Activated CD4-positive, CD25-positive, alpha-beta regulatory T cell (primary cell): ENCODE results near the gene ITGAD.
"Not testable (repeated sequence)": the region's sequence is repeated elsewhere in the genome, so short reads cannot be mapped to it uniquely, and the experiment has no call there.

Experiments used
- DNase-seq, 4 experiments: peaks; one replicate each; lab custom pipeline; 2025; lab: John Stamatoyannopoulos, UW

The ITGAD gene

GRCh38 chr16:31403590-31404352, 10.6 kb downstream of the ITGAD start:
- DNase-seq, result no peak

GRCh38 chr16:31404353-31405064, 11.4 kb downstream of the ITGAD start:
- no peak for DNase-seq

- DNase-seq, result no peak
Observed at GRCh38 chr16:31407406-31407805, 14.3 kb downstream of the ITGAD start.

GRCh38 chr16:31409433-31409832, 16.3 kb downstream of the ITGAD start:
- no peak for DNase-seq

- DNase-seq, result no peak
Observed at GRCh38 chr16:31410082-31410481, 16.9 kb downstream of the ITGAD start.

GRCh38 chr16:31411024-31411844, 18.1 kb downstream of the ITGAD start:
- no peak for DNase-seq

- no peak for DNase-seq
Observed at GRCh38 chr16:31412750-31413149, 19.6 kb downstream of the ITGAD start.

GRCh38 chr16:31413381-31413780, 20.2 kb downstream of the ITGAD start:
- DNase-seq, result no peak

DNA sequence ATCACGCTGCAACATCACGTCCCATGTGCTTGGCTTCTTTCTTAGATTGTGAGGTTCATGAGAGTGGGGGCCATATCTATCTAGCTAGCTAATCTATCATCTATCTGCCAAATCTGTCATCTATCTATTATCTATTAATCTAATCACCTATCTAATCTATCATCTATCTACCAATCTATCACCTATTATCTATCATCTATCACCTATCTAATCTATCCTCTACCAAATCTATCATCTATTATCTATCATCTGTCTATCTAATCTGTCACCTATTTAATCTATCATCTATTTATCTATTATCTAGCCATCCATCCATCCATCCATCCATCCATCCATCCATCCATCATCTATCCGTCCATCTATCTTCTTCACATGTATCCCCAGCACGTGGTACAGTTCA, 20.8 kb downstream of the ITGAD start:
- DNase-seq, result no peak

GRCh38 chr16:31414706-31415105, 21.6 kb downstream of the ITGAD start:
- DNase-seq, result no peak

DNA sequence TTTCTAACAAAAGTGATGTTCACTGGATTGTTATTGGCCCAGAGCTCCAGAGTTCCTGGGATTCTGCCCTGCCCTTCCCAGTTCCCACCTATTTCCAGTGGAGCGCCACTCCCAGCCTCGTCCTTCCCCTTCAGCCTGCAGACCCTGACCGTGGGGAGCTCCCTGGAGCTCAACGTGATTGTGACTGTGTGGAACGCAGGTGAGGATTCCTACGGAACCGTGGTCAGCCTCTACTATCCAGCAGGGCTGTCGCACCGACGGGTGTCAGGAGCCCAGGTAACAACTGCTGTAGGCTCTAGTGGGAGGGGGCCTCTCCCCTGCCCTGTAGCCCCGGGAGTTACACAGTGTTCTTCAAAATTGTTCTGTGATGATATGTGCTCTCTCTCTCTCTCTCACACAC, 23.2 kb downstream of the ITGAD start:
- no peak for DNase-seq

DNA sequence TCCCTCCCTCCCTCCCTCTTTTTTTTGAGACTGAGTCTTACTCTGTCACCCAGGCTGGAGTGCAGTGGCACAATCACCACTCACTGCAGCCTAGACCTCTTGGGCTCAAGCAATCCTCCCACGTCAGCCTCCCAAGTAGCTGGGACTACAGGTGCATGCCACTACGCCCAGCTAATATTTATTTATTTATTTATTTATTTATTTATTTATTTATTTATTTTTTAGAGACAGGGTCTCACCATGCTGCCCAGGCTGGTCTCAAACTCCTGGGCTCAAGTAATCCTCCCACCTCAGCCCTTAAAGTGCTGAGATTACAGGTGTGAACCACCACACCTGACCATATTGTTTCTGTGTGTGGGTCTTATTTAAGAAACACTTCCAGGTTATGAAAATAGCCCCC, 23.9 kb downstream of the ITGAD start:
- DNase-seq, result not testable (repeated sequence)

- no peak for DNase-seq
Observed at GRCh38 chr16:31417916-31418315, 24.8 kb downstream of the ITGAD start.

DNA sequence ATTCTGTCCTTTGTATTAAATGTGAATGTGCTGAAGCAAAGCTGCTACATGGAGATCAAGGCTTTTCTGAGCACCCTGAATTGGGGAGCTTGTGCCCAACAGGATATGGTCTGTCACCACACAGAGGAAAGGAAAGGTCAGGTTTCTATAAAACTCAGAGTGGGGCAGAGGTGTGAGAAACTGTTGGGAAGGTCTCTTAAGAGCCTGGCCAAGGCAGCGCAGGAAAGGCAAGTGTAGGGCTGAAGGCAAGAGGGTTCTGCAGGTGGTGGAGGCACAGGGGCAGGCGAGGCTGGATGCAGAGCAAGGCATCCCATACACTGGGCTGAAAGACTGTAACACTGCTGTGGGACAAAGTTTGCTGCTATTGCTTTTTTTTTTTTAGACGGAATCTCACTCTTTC, 26.9 kb downstream of the ITGAD start:
- no peak for DNase-seq

- peak in 1 of 4 experiments; percentile 15 for DNase-seq
Observed at GRCh38 chr16:31421587-31421986, 28.5 kb downstream of the ITGAD start.

- DNase-seq, result no peak
Observed at GRCh38 chr16:31423241-31423640, 30.1 kb downstream of the ITGAD start.

DNA sequence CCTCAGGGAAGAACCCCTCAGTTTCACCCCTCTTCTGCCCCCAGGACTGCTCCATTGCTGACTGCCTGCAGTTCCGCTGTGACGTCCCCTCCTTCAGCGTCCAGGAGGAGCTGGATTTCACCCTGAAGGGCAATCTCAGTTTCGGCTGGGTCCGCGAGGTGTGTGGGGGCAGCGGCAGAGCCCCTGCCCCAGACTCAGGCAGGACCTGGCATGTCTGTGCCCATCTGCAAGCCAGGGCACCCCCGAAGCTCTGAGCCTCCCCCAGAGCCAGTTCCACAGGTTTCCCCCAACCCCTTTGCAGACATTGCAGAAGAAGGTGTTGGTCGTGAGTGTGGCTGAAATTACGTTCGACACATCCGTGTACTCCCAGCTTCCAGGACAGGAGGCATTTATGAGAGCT, 30.7 kb downstream of the ITGAD start:
- DNase-seq, result no peak

DNA sequence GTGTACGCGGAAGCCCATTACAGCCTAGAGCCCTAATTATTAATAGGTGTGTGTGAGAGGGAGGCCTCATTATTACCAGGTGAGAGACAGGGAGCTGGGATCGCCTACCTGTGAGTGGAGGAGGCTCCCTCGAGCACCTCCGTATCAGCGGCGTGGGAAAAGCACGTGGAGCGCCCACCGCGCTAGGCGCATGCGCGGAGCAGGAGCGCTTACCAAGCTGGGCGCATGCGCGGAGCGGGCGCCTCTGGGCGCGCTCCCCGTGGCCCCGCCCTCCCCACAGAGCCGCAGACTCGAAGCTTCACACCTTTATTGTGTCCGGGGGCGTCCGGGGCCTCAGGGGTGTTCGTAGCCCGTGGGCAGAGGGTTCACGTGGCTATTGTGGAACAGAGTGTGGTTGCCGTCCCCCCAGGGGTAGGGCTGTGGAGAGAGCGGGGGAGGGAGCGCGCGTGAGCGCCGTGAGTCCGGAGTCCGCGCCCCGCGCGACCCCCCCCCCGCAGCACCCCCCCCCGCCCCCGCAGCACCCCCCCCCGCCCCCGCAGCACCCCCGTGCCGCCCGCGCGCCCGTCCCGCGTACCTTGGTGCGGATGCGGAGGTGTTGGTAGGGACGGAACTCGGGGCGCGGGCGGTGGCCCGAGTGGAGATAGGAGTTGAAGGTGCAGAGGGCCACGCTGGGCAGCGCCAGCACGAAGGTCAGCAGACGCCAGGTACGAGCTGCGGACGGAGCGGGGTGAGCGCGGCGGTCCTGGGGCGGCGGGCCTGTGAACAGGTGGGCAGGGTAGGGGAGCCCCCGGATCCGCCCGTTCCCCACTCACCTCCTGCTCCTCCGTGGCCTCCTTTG, 34.5 kb downstream of the ITGAD start:
- peak; percentile 10 to 47 (median 27) for DNase-seq

DNA sequence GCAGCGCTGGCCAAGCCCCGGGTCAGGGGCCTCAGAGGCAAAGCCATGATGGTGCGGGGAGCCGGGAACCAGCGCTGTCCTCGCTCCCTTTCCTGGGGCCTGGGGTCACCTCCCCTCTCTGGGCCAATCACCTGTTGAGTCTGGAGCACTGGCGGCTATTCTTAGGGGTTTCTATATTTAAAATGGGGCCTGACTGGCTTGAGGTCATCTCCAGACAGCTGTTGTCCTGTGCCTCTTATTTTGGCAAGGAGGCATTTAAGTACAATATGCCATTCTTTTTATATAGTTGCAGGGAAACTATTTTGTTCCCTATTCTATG, 35.1 kb downstream of the ITGAD start, which contains the start of gene COX6A2:
TSS of gene COX6A2 (minus strand) at position 82 of the 319 bp plus-strand sequence. CDS start at position 47, 35 bp downstream.
- DNase-seq, result no peak

- DNase-seq, result no peak
Observed at GRCh38 chr16:31428638-31429247, 35.6 kb downstream of the ITGAD start.

GRCh38 chr16:31429314-31429713, 36.2 kb downstream of the ITGAD start:
- no peak for DNase-seq
